ENCODE results near the gene RBM20.

Gene RBM20

GRCh38 chr10:110827410-110827809 is 183.3 kb downstream of the RBM20 start:
- in situ Hi-C loops (cut with HindIII; ENCODE audit: low sequenced_read_pairs) = no loop called here

- in situ Hi-C loops (cut with HindIII; ENCODE audit: low sequenced_read_pairs) = no loop called here
Observed at GRCh38 chr10:110827875-110828274, 183.7 kb downstream of the RBM20 start.

GRCh38 chr10:110828525-110828924 is 184.4 kb downstream of the RBM20 start:
- in situ Hi-C loops (cut with HindIII; ENCODE audit: low sequenced_read_pairs) = no loop called here

- in situ Hi-C loops (cut with HindIII; ENCODE audit: low sequenced_read_pairs) = no loop called here
Observed at GRCh38 chr10:110829721-110830410, 185.7 kb downstream of the RBM20 start.

- in situ Hi-C loops (cut with HindIII; ENCODE audit: low sequenced_read_pairs) = no loop called here
Observed at GRCh38 chr10:110833234-110833940, 189.3 kb downstream of the RBM20 start.

GRCh38 chr10:110833941-110834628 is 189.9 kb downstream of the RBM20 start:
- in situ Hi-C loops (cut with HindIII; ENCODE audit: low sequenced_read_pairs) = no loop called here

GRCh38 chr10:110834629-110835301 is 190.6 kb downstream of the RBM20 start:
- in situ Hi-C loops (cut with HindIII; ENCODE audit: low sequenced_read_pairs) = no loop called here

GRCh38 chr10:110835841-110836240 is 191.7 kb downstream of the RBM20 start:
- in situ Hi-C loops (cut with HindIII; ENCODE audit: low sequenced_read_pairs) = no loop called here

GRCh38 chr10:110836706-110837105 is 192.6 kb downstream of the RBM20 start:
- in situ Hi-C loops (cut with HindIII; ENCODE audit: low sequenced_read_pairs) = no loop called here

- in situ Hi-C loops (cut with HindIII; ENCODE audit: low sequenced_read_pairs) = no loop called here
Observed at GRCh38 chr10:110837418-110838171, 193.5 kb downstream of the RBM20 start.

GRCh38 chr10:110840225-110840922 is 196.2 kb downstream of the RBM20 start:
- in situ Hi-C loops (cut with HindIII; ENCODE audit: low sequenced_read_pairs) = no loop called here

GRCh38 chr10:110840923-110841428 is 196.8 kb downstream of the RBM20 start:
- in situ Hi-C loops (cut with HindIII; ENCODE audit: low sequenced_read_pairs) = no loop called here

GRCh38 chr10:110841767-110842267 is 197.7 kb downstream of the RBM20 start:
- in situ Hi-C loops (cut with HindIII; ENCODE audit: low sequenced_read_pairs) = no loop called here

- in situ Hi-C loops (cut with HindIII; ENCODE audit: low sequenced_read_pairs) = no loop called here
Observed at GRCh38 chr10:110842326-110842904, 198.3 kb downstream of the RBM20 start.

GRCh38 chr10:110843031-110843430 is 198.9 kb downstream of the RBM20 start:
- in situ Hi-C loops (cut with HindIII; ENCODE audit: low sequenced_read_pairs) = no loop called here

GRCh38 chr10:110843796-110844616 is 199.9 kb downstream of the RBM20 start:
- in situ Hi-C loops (cut with HindIII; ENCODE audit: low sequenced_read_pairs) = no loop called here

- in situ Hi-C loops (cut with HindIII; ENCODE audit: low sequenced_read_pairs) = no loop called here
Observed at GRCh38 chr10:110844617-110844881, 200.4 kb downstream of the RBM20 start.

GRCh38 chr10:110845192-110845755 is 201.1 kb downstream of the RBM20 start:
- in situ Hi-C loops (cut with HindIII; ENCODE audit: low sequenced_read_pairs) = no loop called here

Measured in DLD1 (cell line).